T47D (cell line): ENCODE results near the gene COQ10B.
"Not testable (repeated sequence)": the region's sequence is repeated elsewhere in the genome, so short reads cannot be mapped to it uniquely, and the experiment has no call there.

Experiments used
- DNase-seq, 2 experiments: peaks; one replicate each; pipeline versions ENCODE4 v3.0.0 to v3.0.0-alpha.2; 2011 to 2012; ENCODE audit warnings: low read depth in 1 of 2, low spot score in 1 of 2
- JUND ChIP-seq: IDR thresholded peaks from 2 replicates; pipeline ENCODE4 v1.6.1; 2012; ENCODE audit warnings: low read depth
- in situ Hi-C: cut with HindIII; loops from 2 replicates; pipeline ENCODE4 v1.10.0; 2016; ENCODE audit warnings: low sequenced_read_pairs, low pct_unique_long_range_greater_than_20kb

Gene COQ10B

GRCh38 chr2:197453123-197453913, at the start of gene COQ10B:
TSS of gene COQ10B (plus strand) at chr2:197453552. CDS start at chr2:197453561, 9 bp downstream.
- peak; percentile 81 to 98 for DNase-seq
- no peak for TF ChIP-seq JUND
- in situ Hi-C loops: no loop called here

- TF ChIP-seq JUND: no peak
- in situ Hi-C loops: no loop called here
- DNase-seq: no peak
These were observed 47.8 kb upstream of the COQ10B start for GRCh38 chr2:197405582-197405981.

DNA sequence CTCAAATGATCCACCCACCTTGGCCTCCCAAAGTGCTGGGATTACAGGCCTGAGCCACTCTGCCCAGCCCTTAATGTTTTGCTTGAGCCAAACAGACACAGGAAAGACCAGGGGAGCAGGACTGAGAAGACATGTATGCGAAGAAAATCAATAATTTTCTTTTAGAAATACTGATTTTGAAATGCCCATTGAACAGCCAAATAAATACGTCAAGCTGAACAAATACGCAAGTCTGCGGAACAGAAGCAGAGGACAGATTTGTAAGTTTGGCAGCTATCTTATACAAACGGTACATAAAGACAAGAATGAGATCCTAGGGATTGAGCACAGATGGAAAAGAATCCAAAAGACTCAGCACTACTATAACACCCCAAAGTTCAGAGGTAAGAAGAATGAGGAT, 39.3 kb upstream of the COQ10B start:
- in situ Hi-C loops: no loop called here
- DNase-seq: no peak
- no peak for TF ChIP-seq JUND

DNA sequence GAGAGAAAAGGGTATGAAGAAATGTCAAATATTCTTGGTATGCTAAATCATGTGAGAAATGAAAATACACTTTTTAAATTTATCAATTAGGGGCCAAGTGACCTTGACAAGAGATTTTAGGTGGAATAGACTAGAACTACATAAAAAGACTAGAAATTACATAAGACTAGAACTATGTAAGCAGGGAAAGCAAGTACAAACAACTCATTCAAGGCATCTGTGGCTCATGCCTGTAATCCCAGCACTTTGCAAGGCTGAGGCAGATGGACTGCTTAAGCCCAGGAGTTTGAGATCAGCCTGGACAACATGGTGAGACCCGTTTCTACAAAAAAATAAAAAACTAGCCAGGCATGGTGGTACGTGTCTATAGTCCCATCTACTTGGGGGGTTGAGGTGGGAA, 38.8 kb upstream of the COQ10B start:
- no peak for TF ChIP-seq JUND
- in situ Hi-C loops: no loop called here

GRCh38 chr2:197416268-197416667, 37.1 kb upstream of the COQ10B start:
- TF ChIP-seq JUND: no peak
- in situ Hi-C loops: no loop called here
- no peak for DNase-seq

More for the DNA sequence above, 38.8 kb upstream of the COQ10B start:
- DNase-seq: no peak

DNA sequence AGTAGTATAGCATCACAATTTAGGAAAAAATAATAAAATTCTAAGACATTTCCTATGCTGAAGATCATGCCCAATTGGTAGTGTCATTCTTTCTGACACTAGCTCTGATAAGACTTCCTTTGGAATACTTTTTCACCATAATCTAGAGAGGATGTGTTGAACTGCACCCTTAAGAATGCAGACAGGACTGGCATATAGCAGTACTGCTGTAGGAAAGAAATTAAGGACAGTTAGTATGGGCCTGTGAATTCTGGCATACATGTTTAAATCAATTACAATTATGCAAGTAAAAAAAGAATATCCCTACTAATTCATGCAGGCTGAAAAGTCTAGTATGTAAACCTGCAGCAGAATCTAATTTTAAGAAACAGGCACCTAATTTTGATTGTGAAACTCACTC, 33.9 kb upstream of the COQ10B start:
- in situ Hi-C loops: no loop called here
- TF ChIP-seq JUND: no peak
- no peak for DNase-seq

GRCh38 chr2:197423307-197423706, 30.0 kb upstream of the COQ10B start:
- DNase-seq: no peak
- in situ Hi-C loops: no loop called here
- TF ChIP-seq JUND: no peak

DNA sequence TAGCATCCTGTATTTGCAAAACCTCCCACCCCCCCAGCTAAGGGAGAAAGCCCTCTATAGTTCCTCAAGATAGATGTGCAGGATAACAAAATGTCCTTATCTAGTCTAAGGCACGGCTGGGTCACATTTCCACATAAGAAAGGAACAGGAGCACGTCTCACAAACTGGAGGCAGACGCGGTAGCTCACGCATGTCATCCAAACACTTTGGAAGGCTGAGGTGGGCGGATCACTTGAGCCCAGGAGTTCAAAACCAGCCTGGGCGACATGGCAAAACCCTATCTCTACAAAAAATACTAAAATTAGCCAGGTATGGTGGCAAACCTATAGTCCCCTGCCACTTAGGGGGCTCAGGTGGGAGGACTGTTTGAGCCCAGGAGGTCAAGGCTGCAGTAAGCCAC, 27.8 kb upstream of the COQ10B start:
- in situ Hi-C loops: no loop called here
- TF ChIP-seq JUND: no peak
- DNase-seq: no peak

- DNase-seq: no peak
- TF ChIP-seq JUND: no peak
- in situ Hi-C loops: no loop called here
These were observed 26.4 kb upstream of the COQ10B start for GRCh38 chr2:197426723-197427603.

DNA sequence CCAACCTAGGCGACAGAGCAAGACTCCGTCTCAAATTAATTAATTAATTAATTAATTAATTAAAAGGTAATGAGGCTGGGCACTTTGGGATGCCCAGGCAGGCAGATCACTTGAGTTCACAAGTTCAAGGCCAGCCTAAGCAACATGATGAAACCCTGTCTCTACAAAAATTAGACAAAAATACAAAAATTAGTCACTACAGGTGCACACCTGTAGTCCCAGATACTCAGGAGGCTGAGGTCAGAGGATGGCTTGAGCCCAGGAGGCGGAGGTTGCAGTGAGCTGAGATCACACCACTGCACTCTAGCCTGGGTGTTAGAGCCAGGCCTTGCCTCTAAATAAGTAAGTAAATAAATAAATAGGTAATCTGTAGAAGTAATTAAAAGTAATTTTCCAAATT, 25.4 kb upstream of the COQ10B start:
- DNase-seq: no peak
- no peak for TF ChIP-seq JUND
- in situ Hi-C loops: no loop called here

DNA sequence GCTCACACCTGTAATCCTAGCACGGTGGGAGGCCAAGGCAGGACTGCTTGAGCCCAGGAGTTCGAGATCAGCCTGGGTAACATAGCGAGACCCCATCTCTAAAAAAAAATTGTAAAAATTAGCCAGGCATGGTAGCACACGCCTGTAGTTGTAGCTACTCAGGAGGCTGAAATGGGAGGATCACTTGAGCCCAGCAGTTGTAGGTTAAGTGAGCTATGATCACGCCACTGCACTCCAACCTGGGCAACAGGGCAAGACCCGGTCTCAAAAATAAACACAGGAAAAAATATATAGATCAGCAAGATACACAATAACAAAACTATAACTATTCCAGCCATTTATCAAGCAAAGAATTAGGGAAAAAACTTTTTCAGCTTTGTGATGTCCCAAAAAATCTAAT, 21.5 kb upstream of the COQ10B start:
- TF ChIP-seq JUND: no peak
- in situ Hi-C loops: no loop called here
- no peak for DNase-seq

DNA sequence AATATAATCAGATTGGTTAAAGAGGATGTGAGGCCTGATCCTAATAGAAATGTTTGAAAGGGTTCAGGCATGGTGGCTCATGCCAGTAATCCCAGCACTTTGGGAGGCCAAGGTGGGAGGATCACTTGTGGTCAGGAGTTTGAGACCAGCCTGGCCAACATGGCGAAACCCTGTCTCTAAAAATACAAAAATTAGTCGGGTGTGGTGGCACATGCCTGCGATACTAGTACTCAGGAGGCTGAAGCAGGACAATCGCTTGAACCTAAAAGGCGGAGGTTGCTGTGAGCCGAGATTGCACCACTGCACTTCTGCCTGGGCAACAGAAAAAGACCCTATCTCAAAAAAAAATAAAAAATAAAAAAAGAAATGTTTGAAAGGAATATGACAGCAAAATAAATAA, 20.8 kb upstream of the COQ10B start:
- in situ Hi-C loops, DNase-seq: not testable (repeated sequence)

DNA sequence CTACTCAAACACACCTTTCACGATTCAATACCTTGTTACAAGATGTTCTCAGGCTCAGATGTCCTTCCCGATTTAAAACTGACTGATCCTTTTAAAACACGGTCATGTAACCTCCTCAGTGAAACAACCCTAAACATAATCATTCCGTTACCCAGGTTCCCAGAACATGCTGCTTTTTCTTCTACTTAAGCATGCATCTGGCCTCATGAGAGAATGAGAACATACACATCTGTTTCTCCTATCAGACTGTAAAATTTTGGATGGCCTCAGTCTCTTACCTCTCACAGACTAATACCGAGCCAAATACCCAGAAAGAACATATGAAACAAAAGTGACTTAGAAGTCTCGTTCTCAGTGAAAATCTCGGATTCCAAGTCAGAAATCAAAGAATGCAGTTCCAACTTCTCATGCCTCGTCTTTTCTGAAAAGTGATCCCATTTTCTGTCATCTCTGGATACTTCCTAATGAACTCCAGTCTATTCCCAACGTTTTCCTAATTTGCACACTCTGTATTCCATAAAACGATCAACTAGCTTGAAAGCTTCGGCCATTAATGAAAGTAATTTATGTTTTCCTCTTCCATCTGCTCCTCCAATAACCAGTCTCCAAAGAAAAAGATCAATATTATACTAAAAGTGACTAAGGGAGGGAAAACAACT, 19.4 kb upstream of the COQ10B start:
- in situ Hi-C loops: no loop called here
- no peak for DNase-seq
- TF ChIP-seq JUND: no peak
